ENCODE measurements around the gene UNC13A.

DNA sequence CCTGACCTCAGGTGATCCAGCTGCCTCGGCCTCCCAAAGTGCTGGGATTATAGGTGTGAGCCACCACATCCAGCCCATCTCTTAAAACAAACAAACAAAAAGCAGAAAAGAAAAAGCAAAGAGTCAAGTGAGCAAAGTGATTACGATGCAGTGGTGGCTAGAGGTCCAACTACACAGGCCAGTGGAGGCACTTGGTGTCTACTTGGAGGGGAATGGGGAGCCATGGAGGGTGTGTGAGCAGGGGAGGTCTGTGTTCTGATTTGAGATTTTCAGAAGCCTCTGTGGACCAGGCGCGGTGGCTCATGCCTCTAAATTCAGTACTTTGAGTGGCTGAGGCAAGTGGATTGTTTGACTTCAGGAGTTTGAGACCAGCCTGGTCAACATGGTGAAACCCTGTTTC, 126.1 kb downstream of the UNC13A start:
- TF ChIP-seq, protein P1, sequence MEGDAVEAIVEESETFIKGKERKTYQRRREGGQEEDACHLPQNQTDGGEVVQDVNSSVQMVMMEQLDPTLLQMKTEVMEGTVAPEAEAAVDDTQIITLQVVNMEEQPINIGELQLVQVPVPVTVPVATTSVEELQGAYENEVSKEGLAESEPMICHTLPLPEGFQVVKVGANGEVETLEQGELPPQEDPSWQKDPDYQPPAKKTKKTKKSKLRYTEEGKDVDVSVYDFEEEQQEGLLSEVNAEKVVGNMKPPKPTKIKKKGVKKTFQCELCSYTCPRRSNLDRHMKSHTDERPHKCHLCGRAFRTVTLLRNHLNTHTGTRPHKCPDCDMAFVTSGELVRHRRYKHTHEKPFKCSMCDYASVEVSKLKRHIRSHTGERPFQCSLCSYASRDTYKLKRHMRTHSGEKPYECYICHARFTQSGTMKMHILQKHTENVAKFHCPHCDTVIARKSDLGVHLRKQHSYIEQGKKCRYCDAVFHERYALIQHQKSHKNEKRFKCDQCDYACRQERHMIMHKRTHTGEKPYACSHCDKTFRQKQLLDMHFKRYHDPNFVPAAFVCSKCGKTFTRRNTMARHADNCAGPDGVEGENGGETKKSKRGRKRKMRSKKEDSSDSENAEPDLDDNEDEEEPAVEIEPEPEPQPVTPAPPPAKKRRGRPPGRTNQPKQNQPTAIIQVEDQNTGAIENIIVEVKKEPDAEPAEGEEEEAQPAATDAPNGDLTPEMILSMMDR (IDR thresholded peaks at IDR 0.05) = no peak
- TF ChIP-seq POLR2AphosphoS5 (IDR thresholded peaks at IDR 0.05) = no peak
- no peak for TF ChIP-seq EP300 (IDR thresholded peaks at IDR 0.05)
- no peak for TF ChIP-seq POLR2A (IDR thresholded peaks at IDR 0.05)

Data from upper lobe of left lung (tissue), 4 donors.